Measurements from ENCODE around the gene AKAP6. TPM values are rescaled to one million over a fixed set of nuclear protein-coding genes. Genes with fewer than 3 reads are reported as not detected.

AKAP6 gene
- total RNA-seq, 2 donors from 2014 or later, result 112 to 117 TPM

GRCh38 chr14:32645551-32645950 is 316.5 kb downstream of the AKAP6 start:
- no peak for TF ChIP-seq CTCF (IDR thresholded peaks at IDR 0.05)
- DNase-seq (ENCODE audit: low spot score), result no peak
- Histone ChIP-seq H3K27ac (no peak overlapping the region), H3K9me3 (no peaks in the 10 kb centered on the region), H3K27me3 (no peaks in the 10 kb centered on the region), H3K4me1 (no peaks in the 10 kb centered on the region), H3K36me3 (no peaks in the 10 kb centered on the region), H3K4me3 (no peak overlapping the region)

GRCh38 chr14:32648434-32648833 is 319.3 kb downstream of the AKAP6 start:
- DNase-seq (ENCODE audit: low spot score), result no peak
- TF ChIP-seq CTCF (IDR thresholded peaks at IDR 0.05), result no peak
- Histone ChIP-seq H3K4me1 (no peaks in the 10 kb centered on the region), H3K27ac (no peak overlapping the region), H3K4me3 (no peak overlapping the region), H3K36me3 (no peaks in the 10 kb centered on the region), H3K9me3 (no peaks in the 10 kb centered on the region), H3K27me3 (no peaks in the 10 kb centered on the region)

DNA sequence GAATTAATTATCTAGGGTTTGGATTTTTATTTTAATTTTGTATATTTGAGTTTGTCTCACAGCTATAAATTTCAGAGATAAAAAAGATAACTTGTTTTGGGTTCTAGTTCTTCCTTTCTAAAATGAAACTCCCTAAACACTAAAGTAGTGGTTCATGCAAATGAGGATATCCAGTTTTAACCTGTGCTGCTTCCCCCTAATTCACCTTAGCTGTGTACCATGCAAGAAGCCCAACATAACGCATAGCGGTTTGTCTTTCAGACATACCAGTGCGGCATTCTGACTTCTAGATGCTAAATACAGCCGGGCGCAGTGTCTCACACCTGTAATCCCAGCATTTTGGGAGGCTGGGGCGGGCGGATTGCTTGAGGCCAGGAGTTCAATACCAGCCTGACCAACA is 320.9 kb downstream of the AKAP6 start:
- H3K36me3 ChIP-seq, result no peaks in the 10 kb centered on the region
- DNase-seq (ENCODE audit: low spot score), result no peak
- H3K27me3 ChIP-seq, result no peaks in the 10 kb centered on the region
- H3K4me3 ChIP-seq, result no peak overlapping the region
- no peak for TF ChIP-seq CTCF (IDR thresholded peaks at IDR 0.05)
- H3K9me3 ChIP-seq, result no peaks in the 10 kb centered on the region
- no peak overlapping the region for H3K27ac ChIP-seq
- H3K4me1 ChIP-seq, result no peaks in the 10 kb centered on the region

DNA sequence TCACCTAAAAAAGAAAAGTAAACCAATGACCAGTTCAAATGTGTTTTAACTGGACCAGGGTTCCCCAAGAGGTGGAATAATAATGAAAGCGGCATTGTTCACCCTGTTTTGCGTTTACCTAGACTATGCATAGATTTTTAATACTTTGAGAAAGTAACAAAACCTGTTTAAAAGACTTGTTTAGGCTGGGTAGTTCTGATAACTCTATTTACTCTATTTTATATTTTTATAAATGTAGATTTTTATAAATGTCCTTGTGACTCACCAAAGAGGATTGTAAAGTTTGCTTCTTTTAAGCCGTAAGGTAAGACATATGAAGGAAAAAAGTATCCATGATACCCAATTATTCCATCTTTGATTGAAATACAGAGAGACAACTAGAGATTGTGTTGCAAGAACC is 321.6 kb downstream of the AKAP6 start:
- Histone ChIP-seq H3K4me1 (no peaks in the 10 kb centered on the region), H3K27me3 (no peaks in the 10 kb centered on the region), H3K4me3 (no peak overlapping the region), H3K27ac (no peak overlapping the region), H3K36me3 (no peaks in the 10 kb centered on the region), H3K9me3 (no peaks in the 10 kb centered on the region)
- TF ChIP-seq CTCF (IDR thresholded peaks at IDR 0.05), result no peak
- no peak for DNase-seq (ENCODE audit: low spot score)

DNA sequence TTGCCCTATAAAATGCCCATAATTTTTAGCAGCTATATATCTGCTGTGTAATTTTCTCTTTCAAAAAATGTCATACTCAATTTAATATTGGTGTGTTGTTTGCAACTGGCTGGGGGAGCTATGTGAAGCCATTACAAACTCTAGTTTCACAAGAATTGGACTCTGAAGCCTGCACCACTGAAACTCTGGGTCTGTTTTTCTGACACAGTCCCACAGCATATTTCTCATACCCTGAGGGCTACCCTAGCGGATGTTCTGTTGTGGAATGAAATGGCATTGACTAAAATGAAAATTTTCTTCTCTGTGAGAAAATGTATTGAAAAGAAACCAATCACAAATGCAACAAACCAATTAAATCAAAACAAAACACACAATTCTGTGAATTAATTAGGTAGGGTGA is 325.0 kb downstream of the AKAP6 start:
- no peaks in the 10 kb centered on the region for H3K27me3 ChIP-seq
- no peak overlapping the region for H3K27ac ChIP-seq
- no peaks in the 10 kb centered on the region for H3K4me1 ChIP-seq
- H3K36me3 ChIP-seq, result no peaks in the 10 kb centered on the region
- no peak overlapping the region for H3K4me3 ChIP-seq
- no peaks in the 10 kb centered on the region for H3K9me3 ChIP-seq
- no peak for TF ChIP-seq CTCF (IDR thresholded peaks at IDR 0.05)
- no peak for DNase-seq (ENCODE audit: low spot score)

DNA sequence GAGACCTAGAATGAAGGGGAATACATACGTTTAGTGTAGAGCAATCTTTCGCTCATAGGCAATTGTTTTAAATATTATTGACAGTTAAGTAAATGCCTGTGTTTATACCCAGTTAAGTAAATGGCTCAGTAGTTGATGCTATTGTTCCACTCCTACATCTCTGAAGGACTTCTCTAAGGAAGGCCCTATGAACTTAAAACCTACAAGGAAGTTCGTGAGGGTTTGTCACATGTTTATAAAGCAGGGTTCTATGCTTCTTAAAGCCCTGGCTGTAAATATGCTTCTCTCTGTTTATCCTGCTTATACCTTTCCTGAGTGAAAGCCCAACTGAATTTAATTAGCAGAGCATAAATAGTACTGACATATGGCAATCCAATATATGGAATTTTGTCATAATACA is 327.5 kb downstream of the AKAP6 start:
- no peak for DNase-seq (ENCODE audit: low spot score)
- no peak overlapping the region for H3K4me3 ChIP-seq
- TF ChIP-seq CTCF (IDR thresholded peaks at IDR 0.05), result no peak
- peak overlapping the region in 1 of 2 donors; percentile 34 for H3K27ac ChIP-seq
- H3K36me3 ChIP-seq, result no peaks in the 10 kb centered on the region
- no peaks in the 10 kb centered on the region for H3K9me3 ChIP-seq
- H3K4me1 ChIP-seq, result no peaks in the 10 kb centered on the region
- no peaks in the 10 kb centered on the region for H3K27me3 ChIP-seq

Data from right atrium auricular region (tissue), 2 donors.